ENCODE results near the gene HOXA5.

HOXA5 gene

GRCh38 chr7:27091941-27092818, 51.3 kb downstream of the HOXA5 start:
- no peak for DNase-seq

DNA sequence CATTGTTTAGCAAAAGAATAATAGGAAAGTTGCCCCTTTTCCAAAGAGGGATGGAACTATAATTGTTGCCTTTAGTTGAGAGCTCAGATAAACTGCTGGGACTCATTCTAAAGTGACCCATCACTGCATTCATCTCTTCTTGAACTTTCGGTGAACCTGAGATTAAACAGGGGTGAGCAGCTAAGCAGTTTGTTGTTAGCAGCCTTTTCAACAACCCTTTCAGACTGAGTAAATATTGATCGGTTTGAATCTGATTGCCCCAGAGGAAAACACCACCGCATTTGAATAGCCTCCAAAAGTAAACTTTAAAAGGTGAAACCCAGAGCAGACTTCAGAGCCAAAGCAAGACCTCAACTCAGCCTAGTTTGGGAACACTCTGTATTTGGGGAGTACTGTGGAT, 52.4 kb downstream of the HOXA5 start:
- no peak for DNase-seq

All from activated CD4-positive, alpha-beta T cell treated with anti-CD3 and anti-CD28 coated beads for 1 hour (primary cell).